Endodermal cell (in vitro differentiated cells): ENCODE data around the gene P3H3. TPM values are rescaled to one million over a fixed set of nuclear protein-coding genes. Genes with fewer than 3 reads are reported as not detected.

Experiments
- DNase-seq: peaks from one replicate; pipeline ENCODE4 v3.0.0-alpha.2; 2017
- H3K27ac ChIP-seq: 2 replicates; pipeline ENCODE4 v1.5.1; 2013; ENCODE audit warnings: mild to moderate bottlenecking, low read depth, low read length, moderate library complexity
- H3K27me3 ChIP-seq: 2 replicates; pipeline ENCODE4 v1.6.1; 2013; ENCODE audit warnings: mild to moderate bottlenecking, low read length, moderate library complexity; ENCODE audit not compliant: insufficient read depth, control insufficient read depth, poor library complexity, severe bottlenecking
- H3K36me3 ChIP-seq: 2 replicates; pipeline ENCODE4 v1.7.0; 2013; ENCODE audit warnings: mild to moderate bottlenecking, low read length, moderate library complexity; ENCODE audit not compliant: control insufficient read depth, insufficient read depth
- H3K4me1 ChIP-seq: one replicate; pipeline ENCODE4 v1.7.0; 2013; ENCODE audit warnings: low read length; ENCODE audit not compliant: control insufficient read depth, insufficient read depth
- H3K4me3 ChIP-seq: 2 replicates; pipeline ENCODE4 v1.5.1; 2013; ENCODE audit warnings: mild to moderate bottlenecking, low read length, moderate library complexity
- H3K9ac ChIP-seq: 2 replicates; pipeline ENCODE4 v1.6.1; 2013; ENCODE audit warnings: mild to moderate bottlenecking, low read length, moderate library complexity; ENCODE audit not compliant: poor library complexity, severe bottlenecking; ENCODE audit errors: extremely low read depth
- H3K9me3 ChIP-seq: 2 replicates; pipeline ENCODE4 v1.6.1; 2013; ENCODE audit warnings: mild to moderate bottlenecking, low read length, moderate library complexity; ENCODE audit not compliant: control insufficient read depth
- H3K27ac Mint-ChIP-seq: 2 replicates; pipeline ENCODE4 v1.8.0; 2020; ENCODE audit warnings: mixed read lengths
- H3K27me3 Mint-ChIP-seq: 2 replicates; pipeline ENCODE4 v1.8.0; 2021; ENCODE audit warnings: mild to moderate bottlenecking, mixed read lengths; ENCODE audit not compliant: insufficient read depth
- H3K36me3 Mint-ChIP-seq: 2 replicates; pipeline ENCODE4 v1.8.0; 2020; ENCODE audit warnings: low read depth, mixed read lengths
- H3K4me1 Mint-ChIP-seq: 2 replicates; pipeline ENCODE4 v1.8.0; 2020; ENCODE audit warnings: mixed read lengths
- H3K4me3 Mint-ChIP-seq: 2 replicates; pipeline ENCODE4 v1.8.0; 2020; ENCODE audit warnings: mild to moderate bottlenecking, moderate library complexity, mixed read lengths
- H3K9me3 Mint-ChIP-seq: 2 replicates; pipeline ENCODE4 v1.8.0; 2020; ENCODE audit warnings: mild to moderate bottlenecking, mixed read lengths
- CTCF ChIP-seq: fragments of 200-600 bp; sonication (generic); conservative IDR thresholded peaks from 2 replicates; pipeline ENCODE4 v1.5.0; 2021; ENCODE audit warnings: antibody characterized with exemption, mild to moderate bottlenecking
- WGBS, 2 experiments: methylation state at CpG; one replicate each; pipeline versions ENCODE4 v1.1.5 to v1.1.7; 2013; ENCODE audit warnings: missing lambda C conversion rate in 2 of 2, mixed read lengths in 1 of 2; ENCODE audit not compliant: insufficient coverage in 1 of 2, insufficient read length in 1 of 2; 5-methylcytosine and 5-hydroxymethylcytosine counted together
- total RNA-seq, 2 donors: library from RNA; stranded (reverse); fragmentation: NEBNext Ultra II Directional in 1 of 2; extraction: Animal tissue kit (Norgen Biotek cat#: 25700) in 1 of 2; gene quantifications; 2 replicates in 1 of 2; 3 replicates in 1 of 2; pipeline ENCODE4 v1.2.1, GENCODE V29; 2021

Gene P3H3
- total RNA-seq, 2 donors from 2014 or later, result 58.4 to 63.1 TPM

- no peak overlapping the region for H3K4me3 ChIP-seq
- Mint-ChIP-seq H3K27ac (peak overlapping the region; percentile 68), H3K4me3 (no peak overlapping the region), H3K9me3 (no peaks in the 10 kb centered on the region), H3K36me3 (no peaks in the 10 kb centered on the region), H3K4me1 (peaks cover 52% of the 10 kb centered on the region), H3K27me3 (peaks cover 80% of the 10 kb centered on the region)
- no peak for DNase-seq
- H3K27me3 ChIP-seq, result peaks cover 35% of the 10 kb centered on the region
- no peaks in the 10 kb centered on the region for H3K9me3 ChIP-seq
- H3K36me3 ChIP-seq, result no peaks in the 10 kb centered on the region
- no peak overlapping the region for H3K9ac ChIP-seq
- TF ChIP-seq CTCF, result no peak
- H3K4me1 ChIP-seq, result peaks cover 9% of the 10 kb centered on the region
- WGBS, 2 experiments, result 92% methylated on average over 5 of the region's 5 CpGs; no CpG with 5 or more reads in 1 of the 2 experiments
- H3K27ac ChIP-seq, result peak overlapping the region; percentile 58
Observed at GRCh38 chr12:6818645-6819044, 9.6 kb upstream of the P3H3 start.

GRCh38 chr12:6819106-6820030, 8.8 kb upstream of the P3H3 start:
- no peak overlapping the region for H3K9ac ChIP-seq
- Mint-ChIP-seq H3K4me1 (peaks cover 48% of the 10 kb centered on the region), H3K9me3 (no peaks in the 10 kb centered on the region), H3K27me3 (peaks cover 80% of the 10 kb centered on the region), H3K36me3 (no peaks in the 10 kb centered on the region), H3K4me3 (no peak overlapping the region), H3K27ac (peak overlapping the region; percentile 32)
- H3K27ac ChIP-seq, result no peak overlapping the region
- peak; percentile 72 for DNase-seq
- H3K4me3 ChIP-seq, result no peak overlapping the region
- peak; percentile 54 for TF ChIP-seq CTCF
- H3K4me1 ChIP-seq, result peaks cover 7% of the 10 kb centered on the region
- no peaks in the 10 kb centered on the region for H3K9me3 ChIP-seq
- H3K27me3 ChIP-seq, result peaks cover 30% of the 10 kb centered on the region
- no peaks in the 10 kb centered on the region for H3K36me3 ChIP-seq
- WGBS, 2 experiments, result 82 to 86% methylated on average over 8 to 13 of the region's 13 CpGs

GRCh38 chr12:6820166-6820565, 8.0 kb upstream of the P3H3 start:
- H3K27ac ChIP-seq, result peak overlapping the region; percentile 78
- peaks cover 54% of the 10 kb centered on the region for H3K4me1 Mint-ChIP-seq
- H3K4me3 Mint-ChIP-seq, result peak overlapping the region; percentile 69
- H3K27me3 ChIP-seq, result peaks cover 28% of the 10 kb centered on the region
- H3K9me3 Mint-ChIP-seq, result no peaks in the 10 kb centered on the region
- H3K27me3 Mint-ChIP-seq, result peaks cover 80% of the 10 kb centered on the region
- H3K27ac Mint-ChIP-seq, result no peak overlapping the region
- 64 to 71% methylated on average over 5 of the region's 5 CpGs for WGBS, 2 experiments
- H3K4me3 ChIP-seq, result no peak overlapping the region
- no peak for TF ChIP-seq CTCF
- no peaks in the 10 kb centered on the region for H3K9me3 ChIP-seq
- peak; percentile 58 for DNase-seq
- H3K9ac ChIP-seq, result no peak overlapping the region
- peaks cover 7% of the 10 kb centered on the region for H3K4me1 ChIP-seq
- H3K36me3 Mint-ChIP-seq, result no peaks in the 10 kb centered on the region
- H3K36me3 ChIP-seq, result no peaks in the 10 kb centered on the region
